Tibial nerve (tissue), 3 donors: Measurements from ENCODE around the gene C14orf93.

ENCODE experiments used
- CTCF ChIP-seq, 5 experiments: fragments of 200-600 bp in 3 of 5; fragments of 450-650 bp in 2 of 5; sonication (generic) in 3 of 5; IDR thresholded peaks; one replicate each; pipeline ENCODE4 v1.5.1; 2016 to 2019; ENCODE audit warnings: antibody characterized with exemption in 5 of 5, mild to moderate bottlenecking in 3 of 5, moderate library complexity in 2 of 5
- POLR2A ChIP-seq, 2 donors: fragments of 450-650 bp; IDR thresholded peaks; one replicate each; pipeline ENCODE4 v1.6.1; 2017; ENCODE audit warnings: antibody characterized with exemption in 2 of 2, mild to moderate bottlenecking in 2 of 2, moderate library complexity in 2 of 2

- TF ChIP-seq CTCF (IDR thresholded peaks at IDR 0.05) (no peak), POLR2A (IDR thresholded peaks at IDR 0.05) (no peak)
Observed at GRCh38 chr14:23052671-23053070, 42.7 kb upstream of the C14orf93 start.
